GM18526 (cell line): ENCODE measurements around the gene CAPS.

Source experiments
- POLR2A ChIP-seq: IDR thresholded peaks from 3 replicates; pipeline ENCODE4 v1.6.1; 2011; ENCODE audit not compliant: insufficient read length; ENCODE audit errors: extremely low read depth

CAPS gene

DNA sequence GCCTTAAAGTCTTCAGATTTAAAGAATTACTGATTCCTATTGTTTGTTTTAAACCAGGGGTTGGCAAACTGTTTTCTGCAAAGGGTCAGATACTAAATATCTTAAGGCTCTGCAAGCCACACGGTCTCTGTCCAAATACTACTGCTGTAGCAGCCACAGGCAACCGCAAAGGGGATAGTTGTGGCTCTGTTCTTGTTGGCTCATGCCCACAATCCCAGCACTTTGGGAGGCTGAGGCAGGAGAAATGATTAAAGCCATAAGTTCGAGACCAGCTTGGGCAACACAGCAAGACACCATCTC is 41.5 kb downstream of the CAPS start:
- no peak for TF ChIP-seq POLR2A

DNA sequence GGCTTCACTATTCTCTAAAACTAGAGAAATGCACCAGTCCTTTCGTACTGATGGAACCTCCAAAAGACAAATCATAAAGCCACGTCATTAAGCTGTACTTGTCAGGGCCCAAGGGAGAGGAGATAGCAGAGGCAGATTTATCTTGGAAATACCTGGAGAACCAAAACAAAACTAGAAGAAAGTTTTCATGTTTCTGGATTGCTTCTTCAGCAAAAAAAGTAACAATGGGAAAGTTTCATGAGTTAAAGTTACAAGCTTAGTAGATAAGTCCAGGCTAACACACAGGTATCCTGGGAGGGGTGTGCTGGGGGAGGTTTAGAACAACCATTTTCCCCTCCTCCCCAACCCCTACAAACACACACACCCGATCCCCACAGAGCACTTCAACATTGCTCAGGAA is 42.3 kb downstream of the CAPS start:
- TF ChIP-seq POLR2A: no peak

DNA sequence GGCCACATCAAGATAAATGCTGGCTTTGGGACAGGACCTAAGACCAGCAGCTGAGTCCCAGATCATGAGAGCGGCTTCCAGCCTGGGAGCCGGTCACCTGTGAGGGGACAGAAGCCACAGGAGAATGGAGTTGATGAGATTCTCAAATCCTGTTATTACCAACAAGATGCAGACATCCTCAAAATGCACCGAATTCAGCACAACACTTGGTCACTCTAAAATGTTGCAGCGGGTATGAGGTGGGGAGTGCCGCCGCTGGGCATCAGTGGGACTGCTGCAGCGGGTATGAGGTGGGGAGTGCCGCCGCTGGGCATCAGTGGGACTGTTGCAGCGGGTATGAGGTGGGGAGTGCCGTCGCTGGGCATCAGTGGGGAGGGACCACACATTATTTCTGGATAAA is 42.7 kb downstream of the CAPS start:
- no peak for TF ChIP-seq POLR2A

DNA sequence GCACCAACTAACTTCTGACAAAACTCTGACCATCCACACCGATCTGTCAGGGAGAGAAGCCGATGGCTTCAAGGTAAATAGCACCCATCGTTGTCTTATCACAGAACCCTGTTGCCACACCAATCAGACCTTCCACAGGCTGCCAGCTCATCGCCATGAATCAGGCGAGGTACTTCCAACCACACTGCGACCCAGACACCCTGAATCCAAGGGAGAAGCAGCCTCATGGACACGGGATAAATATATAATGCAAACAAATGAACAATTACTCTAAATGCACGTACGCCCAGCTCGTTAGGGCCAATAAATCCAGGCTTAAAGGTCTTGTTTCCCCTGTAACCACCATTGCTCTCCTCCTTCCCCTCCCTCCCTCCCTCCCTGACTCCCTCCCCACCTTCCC is 43.1 kb downstream of the CAPS start:
- no peak for TF ChIP-seq POLR2A

DNA sequence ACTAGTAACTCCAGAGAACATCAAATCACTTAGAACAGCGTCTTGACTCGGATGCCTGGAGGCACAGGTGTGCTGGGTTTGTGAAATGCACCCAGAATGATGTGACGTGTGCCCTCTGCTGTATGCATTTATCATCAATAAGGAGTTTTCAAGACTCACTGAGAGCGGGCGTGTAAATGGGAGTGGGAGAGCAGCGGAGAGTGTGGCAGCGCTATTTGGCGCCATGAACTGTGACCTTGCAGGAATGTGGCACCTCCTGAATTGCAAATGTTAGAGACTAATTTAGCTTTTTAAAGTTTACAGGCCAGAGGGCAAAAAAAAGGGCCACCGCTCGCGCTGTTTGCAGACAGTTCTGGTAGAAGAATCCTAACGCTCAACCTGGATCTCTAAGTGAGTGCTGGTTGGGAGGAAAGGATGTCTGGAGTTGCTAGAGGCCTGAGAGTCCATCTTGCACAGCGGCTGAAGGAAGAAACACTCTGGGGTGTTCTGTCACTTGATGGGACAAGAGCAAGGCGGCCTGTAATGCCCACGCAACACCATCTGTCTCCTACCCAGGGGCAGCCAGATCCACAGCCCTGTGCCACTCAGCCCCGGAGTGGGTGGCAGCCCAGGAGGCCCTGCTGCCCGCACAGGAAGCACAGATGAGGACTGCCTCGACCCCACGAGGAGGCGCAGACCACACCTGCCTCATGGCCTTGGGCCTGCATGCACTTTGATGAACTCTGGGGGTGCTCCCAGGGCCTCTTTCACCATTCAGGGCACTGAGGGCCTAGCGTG is 44.2 kb downstream of the CAPS start:
- no peak for TF ChIP-seq POLR2A

DNA sequence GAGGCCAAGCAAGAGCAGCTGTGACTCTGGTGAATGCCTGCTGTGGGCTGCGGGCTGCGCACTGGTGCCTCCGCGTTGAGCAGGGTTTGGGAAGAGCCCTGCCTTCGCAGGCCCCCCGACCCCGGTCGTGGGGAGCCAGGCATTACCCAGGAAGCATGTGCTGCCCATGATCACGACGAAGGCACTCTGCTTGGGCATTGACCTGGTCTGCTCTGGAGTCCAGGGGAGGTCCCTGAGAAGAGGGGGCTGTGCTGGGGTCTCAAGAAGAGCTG is 44.7 kb downstream of the CAPS start:
- TF ChIP-seq POLR2A: no peak

DNA sequence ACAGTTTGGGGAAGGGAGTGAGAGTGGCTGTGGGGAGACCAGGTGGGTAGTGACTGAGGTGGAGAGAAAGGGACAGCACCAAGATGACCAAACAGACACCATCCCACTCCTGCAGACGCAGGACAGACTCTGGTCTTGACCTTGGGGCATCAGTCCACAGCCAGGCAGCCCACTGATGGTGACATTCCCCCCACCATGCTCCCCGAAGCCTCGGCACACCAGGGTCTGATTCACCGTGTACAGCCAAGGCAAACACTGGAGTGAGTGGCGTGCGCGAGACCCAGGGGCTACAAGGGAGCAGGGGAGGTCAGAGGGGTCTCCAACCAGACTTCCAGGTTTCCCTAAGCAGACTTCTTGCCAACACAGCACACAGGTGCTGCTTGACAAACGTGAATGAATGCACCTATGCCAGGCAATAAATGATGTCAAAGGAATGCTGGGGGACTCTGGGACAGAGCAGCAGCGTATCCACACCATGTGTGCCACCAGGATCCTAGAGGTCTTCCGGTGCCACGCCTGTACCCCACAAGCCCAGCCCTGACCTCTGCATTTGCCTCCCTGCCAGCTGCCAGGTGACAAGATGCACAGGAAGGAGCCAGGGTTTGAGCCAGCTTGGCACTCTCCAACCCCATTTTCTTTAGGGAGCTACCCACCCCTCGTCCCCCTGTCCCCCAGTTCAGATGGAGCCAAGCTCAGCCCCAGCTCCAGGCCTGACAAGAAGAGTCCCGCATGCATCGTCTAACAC is 45.4 kb downstream of the CAPS start:
- no peak for TF ChIP-seq POLR2A

DNA sequence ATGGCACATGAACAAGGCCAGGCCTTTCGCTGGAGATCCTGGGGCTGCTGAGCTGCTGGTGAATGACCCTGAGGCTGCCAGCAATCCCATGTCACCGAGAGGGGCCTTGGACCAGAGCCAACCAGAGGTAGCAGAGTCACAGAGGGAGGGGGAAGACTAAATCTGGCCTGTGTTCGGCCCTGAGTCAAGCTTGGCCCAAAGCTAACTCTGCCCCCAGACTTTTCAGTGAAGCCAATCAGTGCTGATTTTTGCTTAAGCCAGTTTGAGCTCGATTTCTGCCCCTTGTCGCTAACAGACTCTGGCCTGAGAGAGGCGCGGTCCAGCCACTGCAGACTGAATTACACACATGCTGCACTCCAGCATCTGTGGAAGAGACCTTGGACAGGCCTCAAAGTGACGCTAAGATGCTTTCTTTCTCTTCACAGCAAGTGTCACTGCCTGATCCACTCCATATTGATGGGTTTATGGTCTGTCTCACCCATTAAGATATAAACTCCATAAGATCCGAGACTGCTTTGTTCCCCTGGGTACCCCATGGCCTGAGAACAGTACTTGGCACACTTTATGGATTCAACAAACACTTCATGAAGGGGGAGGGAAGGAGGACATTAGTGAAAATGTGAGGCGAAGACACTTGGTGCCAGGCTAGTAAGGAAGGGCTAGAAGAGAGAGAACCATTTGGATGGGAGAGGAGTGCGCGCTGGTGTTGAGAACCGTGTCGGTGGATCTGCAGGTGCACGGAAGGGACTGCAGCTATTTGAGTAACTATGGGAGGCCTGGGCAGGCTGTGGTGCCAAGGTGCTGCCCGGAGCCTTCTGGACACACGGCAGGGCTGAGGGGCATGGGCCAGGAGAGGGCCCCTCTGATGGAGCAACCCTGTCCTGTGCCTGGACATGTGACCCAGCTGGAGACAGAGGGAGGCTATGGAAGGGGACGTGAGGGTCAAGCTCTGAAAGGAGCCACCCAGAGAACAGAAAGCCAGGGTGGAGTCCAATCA is 46.2 kb downstream of the CAPS start:
- no peak for TF ChIP-seq POLR2A

DNA sequence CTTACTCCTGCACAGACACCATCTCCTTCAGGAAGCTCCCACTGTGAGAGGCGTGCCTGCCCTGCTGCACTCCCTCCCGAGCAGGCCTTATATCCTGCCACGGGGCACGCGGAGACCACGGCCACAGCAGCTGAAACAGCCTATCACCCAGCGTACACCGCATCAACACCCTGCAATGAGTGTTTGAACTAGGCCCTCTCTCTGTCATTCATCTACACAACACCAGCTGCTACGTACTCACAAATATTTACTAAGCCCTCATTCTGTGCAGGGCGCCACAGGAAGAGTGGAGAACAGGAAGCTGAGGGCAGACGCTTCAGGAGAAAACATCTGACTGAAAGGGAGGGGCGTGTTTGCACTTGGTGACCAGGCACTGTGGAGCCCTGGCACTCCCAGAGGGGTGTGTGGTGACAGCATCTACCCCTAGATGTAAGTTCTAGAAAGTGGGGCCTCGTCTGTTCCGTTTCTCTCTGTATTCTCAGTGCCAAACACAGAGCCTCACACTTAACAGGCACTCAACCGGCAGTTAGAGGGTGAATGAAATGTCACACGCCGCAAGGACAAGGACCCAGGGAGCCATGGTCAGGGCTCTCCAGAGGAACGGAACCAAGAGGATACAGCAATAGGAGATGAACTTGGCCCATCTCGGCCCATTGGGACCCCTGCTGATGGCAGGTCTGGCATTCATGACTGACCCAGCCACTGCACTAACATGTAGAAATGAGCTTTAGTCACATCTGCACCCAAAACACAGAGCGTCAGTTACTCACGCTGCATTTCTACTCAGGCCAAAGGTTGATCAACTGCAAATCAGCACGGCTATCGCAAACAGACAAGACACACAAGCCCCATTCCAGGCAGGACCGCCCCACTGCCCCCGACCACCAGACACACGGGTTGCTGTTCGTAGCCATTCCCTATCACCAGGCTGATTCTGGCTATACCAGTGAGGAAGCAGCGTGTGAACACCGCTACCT is 48.2 kb downstream of the CAPS start:
- no peak for TF ChIP-seq POLR2A

DNA sequence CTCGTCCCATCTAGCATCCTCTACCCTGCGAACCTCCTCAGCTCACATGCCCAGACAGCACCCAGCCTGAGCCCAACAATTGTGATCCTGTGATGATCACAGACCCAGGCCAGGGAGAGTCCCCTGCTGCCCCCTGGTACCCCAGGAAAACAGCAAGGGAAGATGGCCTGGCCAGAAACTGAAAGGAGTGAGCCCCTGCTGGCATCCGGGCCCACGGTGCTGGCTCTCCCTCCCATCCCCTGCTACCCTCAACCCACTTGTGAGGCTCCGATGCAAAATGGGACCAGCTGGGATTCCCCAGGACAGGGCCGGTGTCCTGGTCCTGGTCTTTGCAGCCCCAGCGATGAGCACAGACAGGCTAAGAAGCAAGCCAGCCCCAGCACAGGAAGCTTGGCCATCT is 49.8 kb downstream of the CAPS start:
- no peak for TF ChIP-seq POLR2A

DNA sequence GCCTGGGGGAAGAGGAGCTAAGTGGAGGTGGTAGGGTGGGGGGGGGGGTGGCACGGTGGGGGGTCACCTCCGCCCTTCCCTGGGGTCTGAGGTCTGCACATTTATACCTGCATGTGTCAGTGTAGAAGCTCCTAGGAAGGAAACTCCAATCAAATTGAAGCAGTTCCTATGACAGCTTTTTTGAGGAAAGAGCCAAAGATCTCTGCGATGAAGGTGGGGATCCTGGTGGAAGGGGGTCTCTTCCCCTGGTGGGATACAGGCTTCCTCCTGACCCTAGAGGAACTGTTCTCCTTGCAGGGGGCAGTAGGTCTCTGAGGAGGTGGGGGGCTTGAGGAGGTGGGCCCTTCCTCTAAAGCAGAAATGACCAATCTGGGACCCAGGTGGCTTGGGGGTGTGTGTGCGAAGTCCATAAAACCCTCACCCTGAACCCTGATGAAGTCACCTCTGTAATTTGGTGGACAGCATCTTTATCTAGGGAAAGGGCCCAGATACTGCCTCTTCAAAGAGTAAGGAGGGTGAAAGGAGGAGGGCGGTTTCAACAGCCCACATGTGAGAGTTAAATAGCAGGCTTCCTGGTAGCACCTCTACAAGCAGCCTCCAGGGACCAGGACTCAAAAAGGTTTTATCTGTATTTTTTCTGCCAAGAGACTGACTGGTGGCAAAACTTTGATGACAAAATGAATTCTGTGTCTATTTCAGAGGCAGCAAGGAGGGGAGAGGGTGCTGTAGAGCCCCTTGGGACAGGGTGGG is 50.9 kb downstream of the CAPS start:
- no peak for TF ChIP-seq POLR2A
